Body of pancreas (tissue), 4 donors: ENCODE measurements around the gene PAM. TPM values are rescaled to one million over a fixed set of nuclear protein-coding genes. Genes with fewer than 3 reads are reported as not detected.

ENCODE experiments used
- ATAC-seq: fragments of 150-250 bp; one replicate; pipeline ENCODE4 v1.9.1; 2016
- DNase-seq, 4 donors: peaks; one replicate each; pipeline ENCODE4 v3.0.0-alpha.2; 2019
- H3K27ac ChIP-seq, 4 donors: fragments of 200-600 bp; sonication (generic); 1 replicate in 3 of 4; 2 replicates in 1 of 4; pipeline versions ENCODE4 v1.5.1 to v1.6.1; 2016 to 2019; ENCODE audit warnings: mild to moderate bottlenecking in 1 of 4, mixed read lengths in 1 of 4, moderate library complexity in 1 of 4
- H3K27me3 ChIP-seq, 2 donors: fragments of 200-600 bp; sonication (generic); one replicate each; pipeline ENCODE4 v1.6.0; 2016; ENCODE audit warnings: mild to moderate bottlenecking in 1 of 2
- H3K36me3 ChIP-seq, 2 donors: fragments of 200-600 bp; sonication (generic); replicated peaks in 1 of 2; 2 replicates each; pipeline ENCODE4 v1.5.1; 2016; ENCODE audit warnings: low read depth in 2 of 2; ENCODE audit not compliant: insufficient read depth in 1 of 2
- H3K4me1 ChIP-seq: fragments of 200-600 bp; sonication (generic); one replicate; pipeline ENCODE4 v1.6.0; 2016
- H3K4me3 ChIP-seq, 2 donors: fragments of 200-600 bp; sonication (generic); 1 replicate in 1 of 2; 2 replicates in 1 of 2; pipeline ENCODE4 v1.5.1; 2016 to 2019
- H3K9me3 ChIP-seq, 3 donors: fragments of 200-600 bp; sonication (generic); 1 replicate in 2 of 3; 2 replicates in 1 of 3; pipeline ENCODE4 v1.5.1; 2016
- CTCF ChIP-seq, 7 experiments: fragments of 450-650 bp in 4 of 7; fragments of 200-600 bp in 3 of 7; sonication (generic) in 3 of 7; IDR thresholded peaks; one replicate each; pipeline ENCODE4 v1.5.1; 2016 to 2019; ENCODE audit warnings: antibody characterized with exemption in 7 of 7
- POLR2A ChIP-seq, 3 donors: fragments of 450-650 bp; IDR thresholded peaks; one replicate each; pipeline ENCODE4 v1.6.1; 2016; ENCODE audit warnings: antibody characterized with exemption in 3 of 3, mild to moderate bottlenecking in 2 of 3
- WGBS, 2 donors: methylation state at CpG; one replicate each; pipeline ENCODE4 v1.1.5; 2017; 5-methylcytosine and 5-hydroxymethylcytosine counted together
- intact Hi-C: fragments of 100-400 bp; cut with DNase I; formaldehyde crosslinking; loops from one replicate; pipeline ENCODE4 v1.15.1; 2023
- total RNA-seq, 2 donors: library from RNA; depleted of rRNA; stranded (reverse); fragments of >200 nt; gene quantifications; one replicate each; pipeline ENCODE4 v1.1.0, GENCODE V29; 2016

Gene PAM
- total RNA-seq, 2 donors from 2014 or later, result 75.2 to 111 TPM

GRCh38 chr5:102857076-102857818 is 102.1 kb downstream of the PAM start:
- intact Hi-C loops, result no loop called here
- ATAC-seq (no peak), DNase-seq (peak in 2 of 4 donors; percentile 7 to 22)
- H3K27me3 ChIP-seq, result no peaks in the 10 kb centered on the region
- H3K4me3 ChIP-seq, result no peak overlapping the region
- WGBS, 2 donors, result 88 to 91% methylated on average over 6 of the region's 6 CpGs
- H3K27ac ChIP-seq, result no peak overlapping the region
- no peaks in the 10 kb centered on the region for H3K9me3 ChIP-seq
- no peaks in the 10 kb centered on the region for H3K4me1 ChIP-seq
- H3K36me3 ChIP-seq, result no peaks in the 10 kb centered on the region
- TF ChIP-seq POLR2A (IDR thresholded peaks at IDR 0.05), result no peak
- TF ChIP-seq CTCF (IDR thresholded peaks at IDR 0.05), result no peak

GRCh38 chr5:102858221-102858620 is 103.1 kb downstream of the PAM start:
- Histone ChIP-seq H3K4me3 (no peak overlapping the region), H3K36me3 (no peaks in the 10 kb centered on the region), H3K27me3 (no peaks in the 10 kb centered on the region), H3K27ac (no peak overlapping the region), H3K4me1 (no peaks in the 10 kb centered on the region), H3K9me3 (no peaks in the 10 kb centered on the region)
- TF ChIP-seq POLR2A (IDR thresholded peaks at IDR 0.05), result no peak
- TF ChIP-seq CTCF (IDR thresholded peaks at IDR 0.05), result no peak
- whole genome bisulfite sequencing, 2 donors, result 90 to 100% methylated on average over 1 of the region's 1 CpG
- intact Hi-C loops, result no loop called here
- DNase-seq (no peak), ATAC-seq (no peak)

- Histone ChIP-seq H3K36me3 (no peaks in the 10 kb centered on the region), H3K4me1 (no peaks in the 10 kb centered on the region), H3K9me3 (no peaks in the 10 kb centered on the region), H3K27ac (no peak overlapping the region), H3K27me3 (no peaks in the 10 kb centered on the region), H3K4me3 (no peak overlapping the region)
- TF ChIP-seq CTCF (IDR thresholded peaks at IDR 0.05) (no peak), POLR2A (IDR thresholded peaks at IDR 0.05) (no peak)
- ATAC-seq (no peak), DNase-seq (no peak)
- intact Hi-C loops, result no loop called here
- whole genome bisulfite sequencing, 2 donors, result 67 to 76% methylated on average over 4 of the region's 4 CpGs
Measured at GRCh38 chr5:102858808-102859207, 103.7 kb downstream of the PAM start.

GRCh38 chr5:102860035-102860434 is 104.9 kb downstream of the PAM start:
- TF ChIP-seq POLR2A (IDR thresholded peaks at IDR 0.05), result no peak
- no peak for TF ChIP-seq CTCF (IDR thresholded peaks at IDR 0.05)
- no peaks in the 10 kb centered on the region for H3K36me3 ChIP-seq
- no peaks in the 10 kb centered on the region for H3K9me3 ChIP-seq
- H3K4me3 ChIP-seq, result no peak overlapping the region
- 92 to 97% methylated on average over 3 of the region's 3 CpGs for WGBS, 2 donors
- no peak for ATAC-seq
- H3K4me1 ChIP-seq, result peaks cover 2% of the 10 kb centered on the region
- no peak for DNase-seq
- no peak overlapping the region for H3K27ac ChIP-seq
- H3K27me3 ChIP-seq, result no peaks in the 10 kb centered on the region
- intact Hi-C loops, result no loop called here

GRCh38 chr5:102863058-102863457 is 108.0 kb downstream of the PAM start:
- TF ChIP-seq CTCF (IDR thresholded peaks at IDR 0.05) (no peak), POLR2A (IDR thresholded peaks at IDR 0.05) (no peak)
- Histone ChIP-seq H3K9me3 (no peaks in the 10 kb centered on the region), H3K4me1 (peaks cover 13% of the 10 kb centered on the region), H3K27ac (no peak overlapping the region), H3K36me3 (no peaks in the 10 kb centered on the region), H3K4me3 (no peak overlapping the region), H3K27me3 (no peaks in the 10 kb centered on the region)
- DNase-seq (no peak), ATAC-seq (no peak)
- intact Hi-C loops, result no loop called here
